ENCODE results near the gene FHAD1.
A peak's percentile ranks its signal among the peaks of the same experiment; 100 is the strongest.
"Not testable (repeated sequence)": the region's sequence is repeated elsewhere in the genome, so short reads cannot be mapped to it uniquely, and the experiment has no call there.

FHAD1 gene

DNA sequence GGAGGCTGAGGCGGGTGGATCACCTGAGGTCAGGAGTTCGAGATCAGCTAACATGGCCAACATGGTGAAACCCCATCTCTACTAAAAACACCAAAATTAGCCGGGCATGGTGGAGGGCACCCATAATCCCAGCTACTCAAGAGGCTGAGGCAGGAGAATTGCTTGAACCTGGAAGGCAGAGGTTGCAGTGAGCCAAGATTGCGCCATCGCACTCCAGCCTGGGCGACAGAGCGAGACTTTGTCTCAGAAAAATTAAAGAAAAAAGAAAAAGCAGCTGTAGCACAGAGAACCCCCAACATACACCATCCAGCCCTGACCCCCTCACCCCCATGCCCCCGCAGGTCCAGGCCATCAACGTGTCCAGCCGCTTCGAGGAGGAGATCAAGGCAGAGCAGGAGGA, 181.2 kb downstream of the FHAD1 start:
- DNase-seq (ENCODE audit: insufficient read length, low spot score); FAIRE-seq: not testable (repeated sequence)

DNA sequence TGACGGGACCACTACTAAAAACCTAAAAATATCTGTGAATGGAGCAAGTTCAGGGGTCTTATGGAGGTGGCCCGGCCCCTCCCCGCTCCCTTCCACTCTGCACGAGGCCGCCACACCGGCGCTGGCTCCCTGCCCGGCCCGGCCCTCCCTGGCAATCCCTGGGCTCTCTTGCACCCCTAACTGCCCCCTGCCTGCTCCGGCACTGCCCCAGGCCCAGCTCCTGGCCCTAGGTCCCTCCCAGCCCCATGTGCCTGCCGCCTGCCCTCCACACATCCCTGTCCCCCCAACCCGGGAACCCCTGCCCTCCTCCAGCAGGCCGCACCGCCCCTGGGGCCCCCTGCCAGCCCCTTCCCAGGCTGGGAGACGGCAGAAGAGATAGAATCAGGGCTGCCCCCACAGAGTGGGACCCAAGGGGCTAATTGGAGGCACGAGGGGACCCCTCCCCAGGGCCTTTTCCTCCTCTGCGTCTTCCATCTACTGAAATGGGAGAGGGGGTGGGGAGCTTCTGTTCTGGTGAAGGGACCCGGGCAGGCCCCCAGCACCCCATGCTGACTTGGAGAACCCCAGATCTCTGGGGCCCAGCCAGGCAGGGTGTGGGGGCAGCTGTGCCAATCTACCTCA, 181.9 kb downstream of the FHAD1 start:
- no peak for FAIRE-seq
- DNase-seq (ENCODE audit: insufficient read length, low spot score), result no peak

DNA sequence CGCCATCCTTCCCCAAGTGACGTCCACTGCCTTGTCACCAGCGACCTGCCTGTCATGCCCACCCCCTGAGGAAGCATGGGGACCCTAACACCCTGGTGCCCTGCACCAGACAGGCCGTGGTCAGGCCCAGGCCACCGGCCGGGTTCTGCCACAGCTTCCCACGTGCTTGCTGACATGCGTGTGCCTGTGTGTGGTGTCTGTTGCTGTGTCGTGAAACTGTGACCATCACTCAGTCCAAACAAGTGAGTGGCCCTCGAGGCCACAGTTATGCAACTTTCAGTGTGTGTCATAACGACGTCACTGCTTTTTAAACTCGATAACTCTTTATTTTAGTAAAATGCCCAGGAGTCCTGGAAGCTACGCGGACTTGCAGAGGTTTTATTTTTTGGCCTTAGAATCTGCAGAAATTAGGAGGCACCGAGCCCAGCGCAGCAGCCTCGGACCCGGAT, 182.7 kb downstream of the FHAD1 start:
- FAIRE-seq, result no peak
- no peak for DNase-seq (ENCODE audit: insufficient read length, low spot score)

DNA sequence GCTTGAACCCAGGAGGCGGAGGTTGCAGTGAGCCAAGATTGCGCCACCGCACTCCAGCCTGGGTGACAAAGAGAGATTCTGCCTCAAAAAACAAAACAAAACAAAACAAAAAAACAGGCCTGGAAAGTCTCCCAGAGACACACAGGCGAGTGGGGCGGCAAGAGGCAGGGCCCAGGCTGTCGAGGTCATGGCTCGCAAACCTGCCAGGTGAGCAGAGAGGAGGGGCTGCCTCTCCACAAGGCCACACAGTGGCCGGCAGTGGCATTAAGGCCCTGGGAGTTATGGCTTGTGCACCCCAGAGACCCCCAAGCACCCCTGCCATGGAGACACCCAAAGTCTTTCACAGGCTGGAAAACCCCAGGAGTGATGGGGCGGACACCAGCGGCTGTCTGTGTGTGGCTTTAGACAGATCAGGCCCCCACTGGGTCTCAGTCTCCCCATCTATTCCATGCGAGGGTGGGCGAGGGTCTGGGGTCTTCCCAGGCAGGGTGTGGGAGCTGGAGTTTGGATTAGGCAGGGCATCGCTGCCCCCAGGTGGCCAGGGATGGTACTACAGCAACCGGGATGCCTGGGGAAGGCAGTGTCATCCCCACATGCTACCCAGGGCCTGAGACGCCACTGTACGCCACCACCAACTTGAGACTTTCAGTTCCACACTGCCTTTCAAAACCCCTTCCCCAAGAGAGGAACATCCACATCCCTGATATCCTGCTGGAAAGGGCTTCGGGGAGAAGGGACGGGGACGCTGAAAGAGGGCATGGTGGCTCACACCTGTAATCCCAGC, 184.0 kb downstream of the FHAD1 start:
- peak; percentile 85 for FAIRE-seq
- peak; percentile 94 for DNase-seq (ENCODE audit: insufficient read length, low spot score)

DNA sequence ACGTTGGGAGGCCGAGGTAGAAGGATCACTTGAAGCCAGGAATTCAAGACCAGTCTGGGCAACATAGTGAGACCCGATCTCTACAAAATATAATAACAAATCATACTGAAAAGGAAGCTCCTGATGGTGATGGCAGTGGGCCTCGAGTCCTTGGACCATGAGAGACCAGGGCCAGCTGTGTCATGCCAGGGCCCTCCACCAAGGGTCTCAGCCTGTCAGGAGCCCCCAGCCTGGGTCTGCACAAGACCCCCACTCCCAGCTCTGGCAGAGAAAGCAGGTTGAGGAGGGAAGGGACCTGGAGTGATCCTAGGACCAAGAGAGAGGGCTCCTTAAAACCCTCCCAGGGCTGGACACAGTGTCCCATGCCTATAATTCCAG, 184.5 kb downstream of the FHAD1 start:
- no peak for DNase-seq (ENCODE audit: insufficient read length, low spot score)
- FAIRE-seq, result no peak

DNA sequence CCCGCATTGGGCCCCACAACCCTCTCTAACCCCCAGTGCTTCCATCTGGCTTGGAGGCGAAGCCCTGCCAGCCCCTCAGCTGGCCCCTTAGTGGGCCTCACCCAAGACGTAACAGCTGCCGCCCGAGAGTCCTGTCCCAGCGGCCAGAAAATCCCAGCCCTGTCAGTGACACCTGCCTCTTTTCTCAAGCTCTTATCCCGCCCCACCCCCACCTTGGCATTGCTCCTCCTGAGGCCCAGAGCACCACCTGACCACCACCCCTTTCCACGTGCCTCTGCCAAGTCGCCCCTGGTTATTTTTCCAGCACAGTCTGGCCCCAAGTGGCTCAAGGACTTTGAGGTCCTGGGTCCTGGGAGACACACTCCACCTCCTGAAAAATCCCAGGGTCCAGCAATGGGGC, 185.3 kb downstream of the FHAD1 start:
- DNase-seq (ENCODE audit: insufficient read length, low spot score) (no peak), FAIRE-seq (no peak)

DNA sequence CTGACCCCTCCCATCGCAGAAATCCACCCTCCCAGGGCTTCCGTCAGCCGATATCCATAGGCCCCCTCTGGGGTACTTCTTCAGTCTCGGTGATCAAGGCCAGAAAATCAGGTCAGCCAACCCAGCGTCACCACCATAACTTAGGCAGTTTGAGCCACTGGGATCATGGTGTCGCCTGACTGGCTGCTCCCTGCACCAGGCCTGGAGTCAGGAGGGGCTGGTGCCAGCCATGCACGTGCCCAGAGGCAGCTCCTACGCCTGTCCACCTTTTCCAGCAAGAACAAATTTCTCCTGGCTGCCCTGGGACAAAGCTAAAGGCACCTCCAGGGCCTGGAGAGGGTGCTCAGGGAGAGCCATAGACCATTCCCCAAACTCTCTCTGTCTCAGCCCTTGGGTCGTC, 186.4 kb downstream of the FHAD1 start:
- no peak for FAIRE-seq
- DNase-seq (ENCODE audit: insufficient read length, low spot score), result no peak

DNA sequence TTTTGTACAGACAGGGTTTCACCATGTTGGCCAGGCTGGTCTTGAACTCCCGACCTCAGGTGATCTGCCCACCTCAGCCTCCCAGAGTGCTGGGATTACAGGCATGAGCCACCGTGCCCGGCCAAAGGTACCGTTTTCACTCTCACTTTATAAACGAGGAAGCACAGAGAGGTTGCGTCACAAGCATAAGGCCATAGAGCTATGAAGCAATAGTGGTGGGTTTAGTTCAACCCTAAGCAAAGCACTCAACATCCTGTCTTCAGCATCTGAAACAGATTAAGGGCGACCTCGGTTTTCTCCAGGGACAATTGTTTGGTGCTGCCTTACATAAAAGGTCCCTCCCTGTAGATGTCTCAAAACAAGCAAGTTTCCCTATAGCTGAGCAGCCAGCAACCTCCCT, 187.7 kb downstream of the FHAD1 start:
- not testable (repeated sequence) for FAIRE-seq; DNase-seq (ENCODE audit: insufficient read length, low spot score)

DNA sequence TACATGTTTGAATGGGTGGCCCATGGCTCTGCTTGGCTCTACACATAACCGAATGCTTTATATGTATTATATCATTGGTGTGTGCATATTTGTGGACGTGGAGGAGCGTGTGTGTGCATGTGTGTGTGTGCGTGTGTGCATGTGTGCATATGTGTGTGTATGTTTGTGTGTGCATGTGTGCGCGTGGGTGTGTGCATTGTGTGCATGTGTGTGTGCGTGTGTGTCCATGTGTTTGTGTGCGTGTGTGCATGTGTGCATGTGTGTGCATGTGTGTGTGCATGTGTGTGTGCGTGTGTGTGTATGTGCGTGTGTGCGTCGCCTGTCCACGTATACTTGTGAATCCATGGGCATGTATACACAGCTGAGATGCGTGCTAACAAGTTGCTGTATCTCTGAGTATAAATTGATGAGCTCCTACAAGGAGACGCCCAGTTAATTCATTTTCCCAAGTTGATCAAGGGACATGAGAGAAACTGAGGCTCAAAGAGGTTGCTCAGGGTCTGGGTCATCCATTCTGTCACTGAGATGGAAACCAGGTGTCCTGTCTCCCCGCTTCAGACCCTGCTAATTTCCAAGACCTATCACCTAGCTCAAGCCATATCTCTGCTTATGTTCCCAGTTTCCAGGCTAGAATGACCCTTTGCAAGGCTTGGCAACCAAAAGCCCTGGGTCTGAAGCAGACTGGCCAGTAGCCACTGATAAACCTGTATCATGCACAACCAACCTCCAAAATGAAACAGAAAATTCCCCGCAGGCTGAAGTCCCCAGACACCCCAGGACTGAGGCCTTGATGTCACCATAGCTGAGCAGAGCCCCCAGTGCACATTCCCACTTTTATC, 188.4 kb downstream of the FHAD1 start:
- FAIRE-seq (no peak), DNase-seq (ENCODE audit: insufficient read length, low spot score) (no peak)

DNA sequence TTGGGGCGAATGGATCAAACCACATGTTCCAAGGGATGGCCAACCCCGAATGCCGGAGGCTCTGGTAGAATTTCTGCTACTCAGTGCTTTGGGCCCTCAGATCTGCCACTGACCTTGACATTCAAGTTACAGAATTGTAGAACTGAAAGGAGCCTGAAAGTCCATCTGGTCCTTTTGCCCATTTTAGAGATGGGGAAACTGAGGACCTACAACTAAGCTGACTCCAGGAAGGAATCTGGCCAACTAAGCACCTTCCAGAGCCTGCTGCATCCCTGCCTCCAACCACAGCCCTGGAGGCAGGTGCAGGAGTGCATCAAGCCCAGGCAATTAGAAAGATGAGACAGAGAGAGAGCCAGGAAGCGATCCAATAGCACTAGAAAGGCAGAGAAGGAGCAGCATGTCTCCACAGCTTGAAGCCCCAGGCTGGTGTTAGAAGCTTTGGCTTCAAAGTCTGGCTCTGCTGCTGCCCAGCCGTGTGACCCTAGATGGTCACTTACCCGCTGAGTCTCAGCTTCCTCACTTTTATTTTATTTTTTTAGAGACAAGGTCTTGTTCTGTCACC, 189.9 kb downstream of the FHAD1 start:
- DNase-seq (ENCODE audit: insufficient read length, low spot score) (no peak), FAIRE-seq (no peak)

DNA sequence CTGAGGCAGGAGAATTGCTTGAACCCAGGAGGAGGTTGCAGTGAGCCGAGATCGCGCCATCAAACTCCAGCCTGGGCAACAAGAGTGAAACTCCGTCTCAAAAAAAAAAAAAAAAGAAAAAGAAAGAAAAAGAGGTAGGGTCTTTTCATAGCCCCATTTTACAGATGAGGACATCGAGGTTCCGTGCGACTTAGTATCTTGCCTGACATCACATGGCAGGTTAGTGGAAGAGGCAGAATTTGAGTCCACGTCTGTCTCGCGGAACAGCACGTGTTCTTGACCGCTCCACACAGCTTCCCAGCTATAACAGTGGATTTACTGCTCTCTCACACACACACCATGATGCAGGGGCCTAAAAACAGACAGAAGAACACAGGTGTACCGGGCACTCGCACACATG, 192.3 kb downstream of the FHAD1 start:
- FAIRE-seq, result no peak
- no peak for DNase-seq (ENCODE audit: insufficient read length, low spot score)

DNA sequence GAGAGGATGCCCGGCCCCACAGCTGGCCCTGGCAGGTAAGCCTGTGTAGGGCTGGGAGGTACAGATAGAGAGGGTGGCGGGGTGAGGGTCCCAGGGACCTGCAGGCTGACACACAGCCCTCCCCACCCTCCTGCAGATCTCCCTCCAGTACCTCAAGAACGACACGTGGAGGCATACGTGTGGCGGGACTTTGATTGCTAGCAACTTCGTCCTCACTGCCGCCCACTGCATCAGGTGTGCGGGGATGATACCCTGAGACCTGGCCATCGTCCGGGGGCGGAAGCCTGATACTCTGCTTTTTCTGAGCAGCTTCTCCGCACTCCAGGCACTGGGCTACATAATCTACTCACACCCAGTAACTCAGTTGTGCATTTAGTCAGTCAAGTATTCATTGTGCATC, 193.3 kb downstream of the FHAD1 start:
- DNase-seq (ENCODE audit: insufficient read length, low spot score) (no peak), FAIRE-seq (no peak)

DNA sequence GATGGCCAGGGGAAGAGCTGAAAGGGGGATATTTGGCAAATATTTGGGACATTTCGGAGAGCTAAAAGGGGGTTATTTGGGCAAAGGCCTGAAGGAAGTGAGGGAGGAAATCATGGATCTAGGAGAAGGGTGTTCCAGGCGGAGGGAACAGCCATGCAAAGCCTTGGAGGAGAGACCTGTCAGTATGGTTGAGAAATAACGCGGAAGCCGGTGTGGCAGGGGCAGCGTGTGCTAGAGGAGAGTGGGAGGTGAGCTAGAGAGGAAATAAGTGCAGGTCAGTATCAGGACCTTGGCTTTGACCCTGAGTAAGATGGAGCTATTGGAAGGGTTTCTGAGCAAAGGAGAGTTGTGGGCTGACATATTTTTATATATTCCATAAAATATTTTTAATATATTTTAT, 194.2 kb downstream of the FHAD1 start:
- FAIRE-seq (no peak), DNase-seq (ENCODE audit: insufficient read length, low spot score) (no peak)

DNA sequence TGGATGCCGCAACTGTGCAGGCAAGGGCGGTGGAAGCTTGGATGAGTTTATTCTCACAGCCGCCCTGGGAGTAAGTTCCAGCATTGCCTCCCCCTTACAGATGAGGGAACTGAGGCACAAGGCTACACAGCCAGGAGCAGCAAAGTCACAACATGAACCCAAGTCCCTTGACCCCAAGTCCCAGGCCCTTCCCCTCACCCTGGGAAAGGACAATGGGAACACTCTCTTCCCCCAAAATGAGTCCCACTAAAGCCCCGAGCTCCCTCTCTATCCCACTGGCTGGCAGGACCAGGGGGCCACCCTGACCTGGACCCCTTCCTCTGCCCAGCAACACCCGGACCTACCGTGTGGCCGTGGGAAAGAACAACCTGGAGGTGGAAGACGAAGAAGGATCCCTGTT, 195.1 kb downstream of the FHAD1 start:
- FAIRE-seq, result no peak

DNA sequence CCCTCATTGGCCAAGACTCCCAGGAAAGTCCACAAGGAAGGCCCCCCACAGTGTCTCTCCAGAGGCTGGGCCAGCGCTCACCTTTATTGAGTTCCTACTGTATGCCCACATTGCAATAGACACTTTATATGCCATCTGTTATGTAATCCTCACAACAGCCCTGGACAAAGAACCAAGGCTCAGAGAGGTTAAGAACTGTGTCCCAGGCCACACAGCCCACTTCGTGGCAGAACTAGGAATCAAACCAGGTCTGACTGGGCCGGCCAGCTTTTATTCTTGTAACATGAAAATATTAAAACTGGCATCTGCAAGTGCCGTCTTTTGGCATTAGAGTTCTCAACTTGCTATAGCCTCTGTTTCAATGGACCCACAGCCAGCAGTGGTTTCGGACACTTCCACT, 195.7 kb downstream of the FHAD1 start:
- no peak for DNase-seq (ENCODE audit: insufficient read length, low spot score)
- no peak for FAIRE-seq

More for the DNA sequence above, 195.1 kb downstream of the FHAD1 start:
- no peak for DNase-seq (ENCODE audit: insufficient read length, low spot score)

DNA sequence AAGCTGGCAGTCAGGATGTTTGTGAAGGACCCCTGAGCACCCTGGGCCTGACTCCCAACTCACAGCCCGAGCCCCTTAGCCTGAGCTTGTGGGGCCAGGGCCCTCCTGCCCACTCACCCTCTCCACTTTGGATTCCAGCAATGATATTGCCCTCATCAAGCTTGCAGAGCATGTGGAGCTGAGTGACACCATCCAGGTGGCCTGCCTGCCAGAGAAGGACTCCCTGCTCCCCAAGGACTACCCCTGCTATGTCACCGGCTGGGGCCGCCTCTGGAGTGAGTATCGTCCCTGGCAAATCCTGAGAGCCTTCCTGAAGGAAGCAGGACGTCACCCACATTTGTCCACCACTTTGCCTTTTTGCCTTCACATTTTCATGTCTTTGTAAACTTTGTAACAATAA, 196.3 kb downstream of the FHAD1 start:
- DNase-seq (ENCODE audit: insufficient read length, low spot score) (no peak), FAIRE-seq (no peak)

DNA sequence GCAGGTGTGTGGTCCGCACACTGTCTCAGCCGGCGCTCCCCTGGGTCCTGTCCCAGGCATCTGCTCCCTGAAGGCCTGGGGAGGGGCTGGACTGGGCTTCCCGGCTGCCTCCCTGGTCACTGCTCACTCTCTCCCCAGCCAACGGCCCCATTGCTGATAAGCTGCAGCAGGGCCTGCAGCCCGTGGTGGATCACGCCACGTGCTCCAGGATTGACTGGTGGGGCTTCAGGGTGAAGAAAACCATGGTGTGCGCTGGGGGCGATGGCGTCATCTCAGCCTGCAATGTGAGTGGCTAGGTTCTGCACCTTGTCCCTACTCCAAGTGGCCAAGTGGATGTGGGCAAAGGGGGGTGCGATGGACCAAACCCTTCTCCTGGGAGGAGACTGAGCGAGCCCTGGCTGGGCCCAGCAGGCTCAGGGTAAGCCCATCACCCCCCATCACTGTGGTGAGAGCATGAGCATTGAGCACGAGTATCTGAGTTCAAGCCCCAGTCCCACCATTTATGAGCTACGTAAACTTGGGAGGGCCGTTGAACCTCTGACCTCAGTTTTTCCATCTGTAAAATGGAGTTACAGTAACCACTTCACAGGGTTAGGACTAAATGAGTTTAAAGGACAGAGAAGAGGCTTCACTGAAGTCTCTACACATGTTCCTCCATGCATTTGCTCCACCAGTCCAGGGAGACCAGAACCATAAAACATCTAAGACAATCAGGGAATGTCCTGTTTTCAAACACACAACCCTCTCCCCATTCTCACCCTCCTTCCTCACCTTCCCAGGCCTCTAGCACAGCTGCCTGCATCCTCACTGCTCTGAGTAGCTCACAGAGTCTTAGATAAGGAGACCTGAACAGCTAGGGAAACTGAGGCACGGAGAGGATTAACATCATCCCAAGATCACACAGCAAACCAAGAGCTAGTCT, 197.7 kb downstream of the FHAD1 start:
- no peak for FAIRE-seq
- DNase-seq (ENCODE audit: insufficient read length, low spot score), result no peak

DNA sequence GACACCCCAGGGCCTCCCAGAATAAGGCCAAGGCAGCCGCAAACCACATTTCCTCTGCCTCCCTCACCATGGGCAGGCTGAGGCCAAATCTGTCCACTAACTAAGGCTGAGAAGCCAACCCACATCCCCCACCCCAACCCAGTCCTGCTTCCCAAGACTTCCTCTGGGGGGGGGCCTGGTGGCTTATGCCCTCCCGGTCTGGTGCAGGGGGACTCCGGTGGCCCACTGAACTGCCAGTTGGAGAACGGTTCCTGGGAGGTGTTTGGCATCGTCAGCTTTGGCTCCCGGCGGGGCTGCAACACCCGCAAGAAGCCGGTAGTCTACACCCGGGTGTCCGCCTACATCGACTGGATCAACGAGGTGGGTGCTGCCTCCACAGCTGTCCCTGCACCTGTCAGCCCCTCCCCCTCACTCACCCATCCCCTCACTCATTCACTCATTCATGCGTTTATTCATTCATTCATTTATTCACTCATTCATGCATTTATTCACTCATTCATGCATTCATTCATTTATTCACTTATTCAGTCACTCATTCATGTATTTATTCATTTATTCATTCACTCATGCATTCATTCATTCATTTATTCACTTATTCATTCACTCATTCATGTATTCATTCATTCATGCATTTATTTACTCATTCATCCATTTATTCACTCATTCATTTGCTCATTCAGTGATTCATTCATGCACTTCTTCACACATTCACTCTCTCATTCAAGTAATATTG, 198.5 kb downstream of the FHAD1 start:
- DNase-seq (ENCODE audit: insufficient read length, low spot score), result no peak

DNA sequence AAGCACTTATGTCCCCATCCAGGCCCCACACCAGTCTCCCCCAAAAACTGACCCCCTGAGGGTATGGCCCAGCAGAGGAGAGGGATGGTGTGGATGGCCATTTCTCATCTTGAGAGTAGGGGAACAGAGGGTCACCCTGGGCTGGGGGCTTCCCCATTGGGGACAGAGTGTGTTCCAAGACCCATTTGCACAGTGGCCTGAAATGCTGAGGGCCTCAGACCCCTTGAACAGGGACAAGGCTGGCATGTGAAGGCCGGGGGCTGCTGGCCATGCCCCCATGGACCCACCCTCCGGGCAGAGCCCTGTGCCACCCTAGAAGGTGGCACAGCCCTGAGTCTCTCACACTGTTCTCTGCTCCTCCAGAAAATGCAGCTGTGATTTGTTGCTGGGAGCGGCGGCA, 199.2 kb downstream of the FHAD1 start:
- DNase-seq (ENCODE audit: insufficient read length, low spot score) (no peak), FAIRE-seq (no peak)

More for the DNA sequence above, 198.5 kb downstream of the FHAD1 start:
- no peak for FAIRE-seq
